Esophagus (tissue), 2 donors: ENCODE results near the gene CFAP57. TPM values are rescaled to one million over a fixed set of nuclear protein-coding genes. Genes with fewer than 3 reads are reported as not detected.

Source experiments
- H3K27ac ChIP-seq, 2 donors: one replicate each; pipeline ENCODE4 v1.5.1; 2013; ENCODE audit warnings: low read depth in 2 of 2, mild to moderate bottlenecking in 2 of 2, inconsistent platforms in 1 of 2, low read length in 1 of 2, moderate library complexity in 1 of 2
- H3K27me3 ChIP-seq, 2 donors: one replicate each; pipeline ENCODE4 v1.6.1; 2013; ENCODE audit warnings: low read length in 2 of 2, control low read depth in 1 of 2, mild to moderate bottlenecking in 1 of 2; ENCODE audit not compliant: insufficient read depth in 2 of 2, control insufficient read depth in 1 of 2
- H3K36me3 ChIP-seq, 2 donors: one replicate each; pipeline ENCODE4 v1.6.1; 2013; ENCODE audit warnings: low read length in 1 of 2; ENCODE audit not compliant: control insufficient read depth in 2 of 2, insufficient read depth in 2 of 2
- H3K4me1 ChIP-seq, 2 donors: one replicate each; pipeline ENCODE4 v1.6.1; 2013; ENCODE audit warnings: low read length in 1 of 2; ENCODE audit not compliant: control insufficient read depth in 2 of 2, insufficient read depth in 2 of 2
- H3K4me3 ChIP-seq, 2 donors: one replicate each; pipeline ENCODE4 v1.5.1; 2013; ENCODE audit warnings: low read length in 2 of 2, mild to moderate bottlenecking in 2 of 2, low read depth in 1 of 2, moderate library complexity in 1 of 2
- H3K9me3 ChIP-seq, 2 donors: one replicate each; pipeline ENCODE4 v1.6.1; 2013; ENCODE audit warnings: mild to moderate bottlenecking in 2 of 2, low read depth in 1 of 2, low read length in 1 of 2, moderate library complexity in 1 of 2; ENCODE audit not compliant: control insufficient read depth in 2 of 2, insufficient read depth in 1 of 2
- WGBS, 2 donors: extraction: QIAGEN DNeasy Blood & Tissue Kit; methylation state at CpG; one replicate each; pipeline ENCODE4 v1.1.7; 2013; 5-methylcytosine and 5-hydroxymethylcytosine counted together
- polyA plus RNA-seq, 2 donors: library from polyadenylated mRNA; stranded (reverse); fragments of 200-250 nt; gene quantifications; one replicate each; pipeline ENCODE4 v1.2.3, GENCODE V29; 2013
- donor health status: healthy with polysubstance abuse.
- donor health status: Bipolar disorder and iron deficiency.

CFAP57 gene
- polyA plus RNA-seq, 2 donors = 0.02 to 0.06 TPM

DNA sequence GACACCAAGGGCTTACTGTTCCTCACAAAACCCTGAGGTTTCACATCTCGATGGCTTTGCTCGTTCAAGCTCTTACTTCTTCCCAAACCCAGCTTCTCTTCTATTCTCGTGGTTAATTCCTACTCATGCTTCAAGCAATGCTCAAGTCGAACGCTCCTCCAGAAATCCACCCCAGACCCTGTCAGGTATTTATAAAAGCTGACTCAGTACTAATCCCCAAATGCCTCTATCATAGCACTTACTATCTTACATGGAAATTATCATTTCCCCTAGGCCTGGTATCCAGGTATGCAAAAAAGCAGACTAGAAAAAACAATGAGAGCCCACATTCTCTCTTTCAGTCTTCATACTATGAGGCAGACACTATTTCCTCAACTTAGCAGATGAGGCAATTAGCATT is 6.4 kb upstream of the CFAP57 start:
- Histone ChIP-seq H3K27me3 (no peaks in the 10 kb centered on the region), H3K36me3 (peaks cover 19 to 22% of the 10 kb centered on the region in 2 donors), H3K4me1 (no peaks in the 10 kb centered on the region), H3K27ac (no peak overlapping the region), H3K4me3 (no peak overlapping the region), H3K9me3 (no peaks in the 10 kb centered on the region)
- 95 to 97% methylated on average over 5 of the region's 5 CpGs for WGBS, 2 donors

DNA sequence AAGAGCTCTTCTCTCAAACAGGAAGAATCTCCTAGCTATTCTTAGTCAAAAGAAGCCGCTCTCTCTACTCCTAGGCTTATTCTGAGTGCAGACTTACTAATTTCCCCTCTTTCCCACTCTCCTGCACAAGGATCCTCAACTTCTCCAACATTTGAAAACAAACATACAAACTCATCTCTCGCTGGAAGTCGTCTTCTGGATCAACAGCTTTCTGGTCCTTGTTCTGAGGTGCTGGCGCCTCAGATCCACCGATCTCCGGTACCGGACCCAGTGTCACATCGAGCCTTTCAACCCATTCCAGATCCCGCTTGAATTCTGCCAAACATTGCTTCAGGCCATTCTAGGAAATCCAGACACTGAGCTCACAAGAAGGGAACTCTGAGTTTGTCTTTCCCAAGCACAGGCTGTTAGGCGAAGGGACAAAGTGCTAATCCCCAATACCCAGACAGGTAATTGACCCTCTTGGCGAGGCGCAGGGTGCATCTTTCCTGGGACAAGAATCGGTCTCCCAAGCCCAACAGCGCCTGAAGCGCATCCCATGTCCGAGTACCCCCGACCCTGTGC is 736 bp upstream of the CFAP57 start:
- no peak overlapping the region for H3K27ac ChIP-seq
- H3K9me3 ChIP-seq = no peaks in the 10 kb centered on the region
- H3K27me3 ChIP-seq = no peaks in the 10 kb centered on the region
- H3K36me3 ChIP-seq = peaks cover 10 to 11% of the 10 kb centered on the region in 2 donors
- 14% methylated on average over 17 of the region's 17 CpGs for WGBS, 2 donors
- H3K4me3 ChIP-seq = peak overlapping the region; percentile 83 to 95
- peaks cover 0 to 7% of the 10 kb centered on the region in 2 donors for H3K4me1 ChIP-seq

DNA sequence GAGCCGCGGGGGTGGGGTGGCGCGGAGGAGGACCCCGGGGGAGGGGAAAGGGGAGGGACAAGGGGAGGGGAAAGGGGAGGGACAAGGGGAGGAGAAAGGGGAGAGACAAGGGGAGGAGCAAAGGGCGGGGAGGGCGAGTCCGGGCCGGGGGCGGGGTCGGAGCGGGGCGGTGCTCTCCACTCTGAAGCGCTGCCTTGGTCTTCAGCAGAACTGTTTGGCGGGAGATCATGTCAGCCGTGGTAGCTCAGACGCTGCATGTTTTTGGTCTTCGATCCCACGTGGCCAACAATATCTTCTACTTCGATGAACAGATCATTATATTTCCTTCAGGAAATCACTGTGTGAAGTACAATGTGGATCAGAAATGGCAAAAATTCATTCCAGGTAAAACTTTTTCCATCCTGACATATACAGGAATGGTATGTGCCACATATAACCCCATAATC is 420 bp downstream of the CFAP57 start:
- Histone ChIP-seq H3K36me3 (peaks cover 3 to 7% of the 10 kb centered on the region in 2 donors), H3K27ac (peak overlapping the region in 1 of 2 donors; percentile 73), H3K9me3 (no peaks in the 10 kb centered on the region), H3K4me1 (peaks cover 0 to 7% of the 10 kb centered on the region in 2 donors), H3K27me3 (no peaks in the 10 kb centered on the region), H3K4me3 (peak overlapping the region; percentile 83 to 95)
- WGBS, 2 donors = 1 to 2% methylated on average over 15 to 20 of the region's 20 CpGs

DNA sequence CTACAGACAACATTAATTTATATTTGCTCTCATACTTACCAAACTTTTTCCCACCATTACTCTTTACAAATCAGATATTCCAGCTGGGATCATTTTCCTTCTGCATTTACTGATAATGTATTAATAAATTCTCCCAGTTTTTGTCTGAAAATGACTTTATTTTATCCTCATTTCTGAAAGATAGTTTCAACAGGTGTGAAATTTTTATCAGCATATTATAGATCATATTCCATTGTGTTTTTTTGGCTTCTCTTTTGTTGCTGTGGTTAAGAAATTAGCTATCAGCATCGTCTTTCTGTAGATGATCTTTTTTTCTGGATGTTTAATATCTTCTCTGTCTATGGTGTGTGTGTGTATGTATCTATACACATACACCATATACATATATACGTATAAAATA is 2.7 kb downstream of the CFAP57 start:
- peaks cover under 1 to 2% of the 10 kb centered on the region in 2 donors for H3K36me3 ChIP-seq
- H3K4me3 ChIP-seq = no peak overlapping the region
- WGBS, 2 donors = 78 to 80% methylated on average over 2 of the region's 2 CpGs

DNA sequence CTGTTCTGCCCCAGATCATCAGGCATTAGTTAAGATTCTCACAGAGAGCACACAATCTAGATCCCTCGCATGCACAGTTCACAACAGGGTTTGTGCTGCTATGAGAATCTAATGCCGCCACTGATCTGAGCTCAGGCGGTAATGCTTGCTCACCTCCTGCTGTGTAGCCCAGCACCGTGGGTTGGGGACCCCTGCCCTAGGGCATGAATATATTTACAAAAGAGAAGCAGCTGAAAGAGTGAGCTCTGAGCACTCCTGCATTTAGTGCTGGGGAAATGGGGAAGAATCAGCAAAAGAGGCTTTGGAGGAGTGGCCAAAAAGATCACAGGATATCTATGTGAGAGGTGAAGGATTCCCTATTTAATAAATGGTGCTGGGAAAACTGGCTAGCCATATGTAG is 5.6 kb downstream of the CFAP57 start:
- no peak overlapping the region for H3K4me3 ChIP-seq
- no peaks in the 10 kb centered on the region for H3K9me3 ChIP-seq
- H3K27ac ChIP-seq = no peak overlapping the region
- no peaks in the 10 kb centered on the region for H3K36me3 ChIP-seq
- no peaks in the 10 kb centered on the region for H3K27me3 ChIP-seq
- H3K4me1 ChIP-seq = no peaks in the 10 kb centered on the region
- WGBS, 2 donors = 60 to 64% methylated on average over 4 of the region's 4 CpGs

More for the DNA sequence above, 2.7 kb downstream of the CFAP57 start:
- no peaks in the 10 kb centered on the region for H3K27me3 ChIP-seq
- peaks cover 0 to 7% of the 10 kb centered on the region in 2 donors for H3K4me1 ChIP-seq
- H3K27ac ChIP-seq = no peak overlapping the region
- H3K9me3 ChIP-seq = no peaks in the 10 kb centered on the region

DNA sequence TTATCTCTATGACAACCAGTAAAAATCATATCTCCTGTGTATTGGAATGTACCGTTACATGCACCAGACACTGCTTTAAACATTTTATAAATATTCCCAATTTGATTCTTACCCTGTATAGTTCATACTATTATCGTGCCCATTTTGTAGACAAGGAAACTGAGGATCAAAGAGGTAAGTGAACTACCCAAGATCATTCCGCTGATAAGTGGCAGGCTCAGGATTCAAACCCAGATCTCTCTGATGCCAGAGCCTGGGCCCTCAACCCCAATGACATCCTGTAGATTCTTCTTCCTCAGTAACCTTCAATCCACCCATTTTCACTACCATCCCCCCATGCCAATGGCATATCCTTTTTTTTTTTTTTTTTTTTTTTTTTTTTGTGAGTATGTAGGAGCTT is 12.3 kb downstream of the CFAP57 start:
- H3K9me3 ChIP-seq = no peaks in the 10 kb centered on the region
- H3K27me3 ChIP-seq = no peaks in the 10 kb centered on the region
- 97 to 98% methylated on average over 3 of the region's 3 CpGs for WGBS, 2 donors
- H3K27ac ChIP-seq = no peak overlapping the region
- H3K36me3 ChIP-seq = no peaks in the 10 kb centered on the region
- H3K4me3 ChIP-seq = no peak overlapping the region
- no peaks in the 10 kb centered on the region for H3K4me1 ChIP-seq

DNA sequence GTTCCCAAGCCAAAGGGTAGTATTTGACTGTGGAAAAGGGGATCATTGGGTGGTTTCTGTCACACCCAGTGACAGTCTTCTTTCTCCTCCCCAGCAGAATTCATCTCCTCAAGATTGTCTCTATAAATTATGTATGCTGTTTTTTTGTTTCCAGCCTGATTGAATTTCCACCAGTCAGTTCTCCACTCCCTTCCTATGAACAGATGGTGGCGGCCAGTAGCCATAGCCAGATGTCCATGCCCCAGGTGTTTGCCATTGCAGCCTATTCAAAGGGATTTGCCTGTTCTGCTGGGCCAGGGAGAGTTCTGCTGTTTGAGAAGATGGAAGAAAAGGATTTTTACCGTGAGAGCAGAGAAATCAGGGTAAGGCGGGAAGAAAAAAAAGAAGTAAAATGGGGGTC is 12.9 kb downstream of the CFAP57 start:
- Histone ChIP-seq H3K36me3 (no peaks in the 10 kb centered on the region), H3K27ac (no peak overlapping the region), H3K4me3 (no peak overlapping the region), H3K27me3 (no peaks in the 10 kb centered on the region), H3K9me3 (no peaks in the 10 kb centered on the region), H3K4me1 (no peaks in the 10 kb centered on the region)
- WGBS, 2 donors = 93 to 94% methylated on average over 3 of the region's 3 CpGs

DNA sequence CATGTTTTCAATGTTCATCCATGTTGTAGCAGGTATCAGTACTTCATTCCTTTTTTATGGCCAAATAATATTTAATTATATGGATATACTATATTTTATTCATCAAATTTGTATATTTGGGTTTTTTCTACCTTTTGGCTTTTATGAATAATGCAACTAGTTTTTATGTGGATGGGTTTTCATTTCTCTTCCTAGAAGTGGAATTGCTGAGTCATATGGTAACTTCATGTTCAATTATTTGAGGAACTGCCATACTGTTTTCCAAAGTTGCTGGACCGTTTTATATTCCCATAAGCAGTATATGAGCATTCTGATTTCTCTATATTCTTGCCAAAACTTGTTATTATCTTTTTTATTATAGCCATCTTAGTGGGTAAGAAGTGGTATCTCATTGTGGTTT is 16.0 kb downstream of the CFAP57 start:
- no peaks in the 10 kb centered on the region for H3K9me3 ChIP-seq
- no peaks in the 10 kb centered on the region for H3K27me3 ChIP-seq
- no peak overlapping the region for H3K4me3 ChIP-seq
- H3K27ac ChIP-seq = no peak overlapping the region
- WGBS, 2 donors = 30 to 69% methylated on average over 1 of the region's 1 CpG
- H3K36me3 ChIP-seq = no peaks in the 10 kb centered on the region
- H3K4me1 ChIP-seq = no peaks in the 10 kb centered on the region

DNA sequence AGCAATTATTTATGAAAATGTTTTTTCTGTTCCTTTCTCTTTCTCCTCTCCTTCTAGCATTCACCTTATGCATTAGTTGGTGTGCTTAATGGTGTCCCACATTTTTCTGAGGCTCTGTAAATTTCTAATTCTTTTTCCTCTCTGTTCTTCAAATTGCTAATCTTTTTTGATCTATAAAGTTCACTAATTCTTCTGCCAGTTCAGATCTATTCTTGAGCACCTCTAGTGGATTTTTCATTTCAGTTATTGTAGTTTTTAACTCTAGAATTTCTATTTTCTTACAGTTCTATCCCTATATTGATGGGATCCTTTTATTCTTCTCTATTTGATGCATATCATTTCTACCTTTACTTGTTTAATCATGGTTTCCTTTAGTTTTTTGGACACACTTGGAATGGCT is 22.4 kb downstream of the CFAP57 start:
- Histone ChIP-seq H3K36me3 (no peaks in the 10 kb centered on the region), H3K4me1 (no peaks in the 10 kb centered on the region), H3K27ac (no peak overlapping the region), H3K9me3 (no peaks in the 10 kb centered on the region), H3K27me3 (no peaks in the 10 kb centered on the region), H3K4me3 (no peak overlapping the region)

DNA sequence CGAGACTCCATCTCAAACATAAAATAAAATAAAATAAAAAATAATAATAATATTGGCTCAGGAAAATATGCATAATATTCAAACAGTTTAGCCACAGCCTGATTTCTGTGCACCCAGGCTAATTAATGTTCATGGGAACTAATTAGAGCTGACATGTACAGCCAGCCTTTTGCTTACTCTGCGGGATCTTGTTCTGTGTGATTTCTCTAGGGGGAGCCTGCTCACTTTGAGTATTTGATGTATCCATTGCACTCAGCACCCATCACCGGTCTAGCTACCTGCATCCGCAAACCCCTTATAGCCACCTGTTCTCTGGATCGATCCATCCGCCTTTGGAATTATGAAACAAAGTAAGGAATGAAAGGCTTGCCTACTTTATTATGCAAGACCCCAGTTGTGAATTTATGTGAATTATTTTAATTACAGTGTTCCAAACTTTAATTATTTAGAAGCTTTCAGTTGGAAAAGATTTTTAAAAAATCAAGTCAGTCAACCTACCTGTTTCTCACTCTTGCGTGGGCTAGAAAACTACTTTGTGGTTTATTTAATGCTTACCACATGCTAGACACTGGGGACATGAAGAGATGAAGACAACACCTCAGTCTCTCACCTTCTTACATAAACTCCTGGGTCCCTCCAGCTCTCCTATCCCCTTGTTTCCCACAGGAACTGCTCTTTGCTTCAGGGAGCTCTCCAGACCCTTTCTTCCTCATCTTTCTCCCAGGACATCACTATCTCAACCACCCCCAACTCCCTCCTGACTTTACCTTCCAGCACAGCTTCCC is 25.4 kb downstream of the CFAP57 start:
- 92 to 95% methylated on average over 7 of the region's 7 CpGs for WGBS, 2 donors
- no peaks in the 10 kb centered on the region for H3K36me3 ChIP-seq

More for the DNA sequence above, 25.4 kb downstream of the CFAP57 start:
- H3K4me1 ChIP-seq = no peaks in the 10 kb centered on the region
- H3K27ac ChIP-seq = no peak overlapping the region
- H3K4me3 ChIP-seq = no peak overlapping the region
- no peaks in the 10 kb centered on the region for H3K27me3 ChIP-seq
- no peaks in the 10 kb centered on the region for H3K9me3 ChIP-seq
